GM10847 (cell line): ENCODE results near the gene DALRD3.

Source experiments
- POLR2A ChIP-seq: IDR thresholded peaks from 2 replicates; pipeline ENCODE4 v1.6.1; 2011; ENCODE audit not compliant: insufficient read length; ENCODE audit errors: extremely low read depth

DALRD3 gene, protein sequence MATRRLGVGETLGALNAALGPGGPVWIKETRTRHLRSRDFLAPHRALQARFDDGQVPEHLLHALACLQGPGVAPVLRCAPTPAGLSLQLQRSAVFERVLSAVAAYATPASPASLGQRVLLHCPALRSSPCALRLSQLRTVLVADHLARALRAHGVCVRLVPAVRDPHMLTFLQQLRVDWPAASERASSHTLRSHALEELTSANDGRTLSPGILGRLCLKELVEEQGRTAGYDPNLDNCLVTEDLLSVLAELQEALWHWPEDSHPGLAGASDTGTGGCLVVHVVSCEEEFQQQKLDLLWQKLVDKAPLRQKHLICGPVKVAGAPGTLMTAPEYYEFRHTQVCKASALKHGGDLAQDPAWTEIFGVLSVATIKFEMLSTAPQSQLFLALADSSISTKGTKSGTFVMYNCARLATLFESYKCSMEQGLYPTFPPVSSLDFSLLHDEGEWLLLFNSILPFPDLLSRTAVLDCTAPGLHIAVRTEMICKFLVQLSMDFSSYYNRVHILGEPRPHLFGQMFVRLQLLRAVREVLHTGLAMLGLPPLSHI

DNA sequence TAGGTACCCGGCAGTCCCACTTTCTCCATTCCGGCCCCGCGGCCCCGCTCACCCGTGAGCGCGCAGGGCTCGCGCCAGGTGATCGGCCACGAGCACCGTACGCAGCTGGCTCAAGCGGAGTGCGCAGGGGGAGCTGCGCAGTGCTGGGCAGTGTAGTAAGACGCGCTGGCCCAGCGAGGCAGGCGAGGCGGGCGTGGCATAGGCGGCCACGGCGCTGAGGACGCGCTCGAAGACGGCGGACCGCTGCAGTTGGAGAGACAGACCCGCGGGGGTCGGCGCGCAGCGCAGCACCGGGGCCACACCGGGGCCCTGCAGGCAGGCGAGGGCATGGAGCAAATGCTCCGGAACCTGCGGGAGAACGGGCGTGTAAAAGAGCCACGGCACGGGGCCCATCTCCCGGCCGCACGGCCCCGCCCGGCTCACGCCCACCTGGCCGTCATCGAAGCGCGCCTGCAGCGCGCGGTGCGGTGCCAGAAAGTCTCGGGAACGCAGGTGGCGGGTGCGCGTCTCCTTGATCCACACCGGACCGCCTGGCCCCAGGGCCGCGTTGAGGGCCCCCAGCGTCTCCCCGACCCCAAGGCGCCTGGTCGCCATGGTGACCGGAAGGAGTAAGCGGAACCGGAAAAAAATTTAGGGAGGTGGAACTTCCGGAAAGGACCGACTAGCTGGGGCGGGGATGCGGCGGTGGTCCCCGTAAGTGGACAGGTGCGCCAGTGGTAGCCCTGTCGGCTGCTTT is at the start of gene DALRD3:
Gene DALRD3 (minus strand): TSS at position 610 of the 736 bp plus-strand sequence. CDS start 16 bp downstream, at position 594.
- no peak for TF ChIP-seq POLR2A

DNA sequence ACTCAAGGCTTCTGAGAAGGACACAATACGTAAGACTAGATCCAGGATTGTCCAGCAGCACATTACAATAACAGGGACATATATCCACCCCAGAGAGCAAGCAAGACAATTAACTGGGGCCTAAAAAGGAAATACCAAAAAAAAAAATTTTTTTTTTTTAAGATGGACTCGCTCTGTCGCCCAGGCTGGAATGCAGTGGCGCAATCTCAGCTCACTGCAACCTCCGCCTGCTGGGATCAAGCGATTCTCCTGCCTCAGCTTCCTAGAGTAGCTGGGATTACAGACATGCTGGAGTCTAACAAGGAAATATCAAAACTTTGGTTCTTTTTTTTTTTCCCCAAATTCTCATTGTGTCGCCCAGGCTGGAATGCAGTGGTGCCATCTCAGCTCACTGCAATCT is 39.6 kb upstream of the DALRD3 start:
- TF ChIP-seq POLR2A, result no peak

DNA sequence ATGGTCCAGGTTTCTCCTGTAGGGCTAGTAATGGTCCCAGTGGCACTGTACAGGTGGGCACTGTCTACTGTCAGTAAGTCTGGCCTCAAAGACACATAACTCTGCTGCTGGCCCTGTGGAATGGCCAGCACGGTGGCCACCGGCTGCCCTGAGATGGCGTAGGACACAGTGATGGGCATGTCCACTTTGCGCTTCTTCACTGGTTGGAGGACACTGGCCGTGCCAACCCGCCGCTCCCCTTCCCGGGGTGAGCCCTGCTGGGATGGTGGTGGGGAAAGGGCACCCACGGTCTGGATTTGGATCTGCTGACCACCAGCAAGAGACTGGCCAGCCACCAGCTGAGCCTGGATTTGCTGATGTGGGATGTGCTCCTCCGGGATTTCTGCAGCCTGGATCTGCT is 38.9 kb upstream of the DALRD3 start:
- no peak for TF ChIP-seq POLR2A

DNA sequence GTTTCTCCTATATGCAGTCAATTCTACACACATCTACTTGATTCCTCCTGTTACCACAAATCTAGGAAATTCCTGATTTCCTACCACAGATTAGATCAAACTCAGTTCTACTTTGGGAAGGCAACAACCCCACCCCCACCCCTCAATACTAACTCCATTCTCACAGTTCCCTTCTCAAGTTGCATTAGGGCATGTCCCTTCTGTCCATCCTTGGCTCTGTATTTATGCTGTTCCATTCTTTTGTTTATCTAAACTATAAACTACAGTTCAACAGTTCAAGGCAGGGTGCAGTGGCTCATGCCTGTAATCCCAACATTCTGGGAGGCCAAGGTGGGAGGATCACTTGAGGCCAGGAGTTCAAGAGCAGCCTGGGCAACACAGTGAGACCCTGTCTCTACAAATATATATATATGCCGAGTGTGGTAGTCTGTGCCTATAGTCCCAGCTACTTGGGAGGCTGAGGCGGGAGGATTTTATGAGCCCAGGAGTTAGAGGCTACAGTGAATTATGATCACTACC is 36.0 kb upstream of the DALRD3 start:
- TF ChIP-seq POLR2A, result no peak

DNA sequence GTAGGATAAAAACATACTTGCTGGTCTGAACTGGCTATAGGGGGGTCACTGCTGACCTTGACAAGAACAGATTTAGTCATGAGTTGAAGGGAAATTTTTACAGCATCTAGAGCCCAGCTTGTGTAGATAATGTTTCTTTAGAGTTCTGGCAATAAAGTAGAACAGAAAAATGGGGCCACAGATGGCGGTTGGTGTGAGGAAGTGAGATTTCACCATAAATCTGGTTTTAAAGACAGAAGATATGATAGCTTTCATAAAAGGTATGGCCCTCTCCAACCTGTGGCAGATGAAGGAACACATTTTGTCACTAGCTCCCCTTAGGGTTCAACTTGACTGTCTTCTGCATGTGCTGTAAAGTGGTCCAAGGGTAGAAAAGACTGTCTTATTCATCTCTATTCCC is 35.2 kb upstream of the DALRD3 start:
- TF ChIP-seq POLR2A, result no peak

DNA sequence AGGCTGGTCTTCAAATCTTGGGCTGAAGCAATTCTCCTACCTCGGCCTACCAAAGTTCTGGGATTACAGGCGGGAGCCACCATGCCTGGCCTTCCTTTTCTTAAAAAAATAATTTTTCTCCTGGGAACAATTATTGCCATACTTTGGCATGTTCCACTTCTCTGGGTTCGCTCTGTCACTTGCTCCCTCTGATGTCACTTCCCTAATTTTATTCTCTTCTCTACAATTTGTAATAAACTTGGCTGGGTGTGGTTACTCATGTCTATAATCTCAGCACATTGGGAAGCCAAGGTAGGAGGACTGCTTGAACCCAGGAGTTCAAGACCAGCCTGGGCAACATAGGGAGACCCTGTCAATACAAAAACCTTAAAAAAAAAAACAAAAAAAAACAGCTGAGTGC is 16.9 kb upstream of the DALRD3 start:
- no peak for TF ChIP-seq POLR2A

DNA sequence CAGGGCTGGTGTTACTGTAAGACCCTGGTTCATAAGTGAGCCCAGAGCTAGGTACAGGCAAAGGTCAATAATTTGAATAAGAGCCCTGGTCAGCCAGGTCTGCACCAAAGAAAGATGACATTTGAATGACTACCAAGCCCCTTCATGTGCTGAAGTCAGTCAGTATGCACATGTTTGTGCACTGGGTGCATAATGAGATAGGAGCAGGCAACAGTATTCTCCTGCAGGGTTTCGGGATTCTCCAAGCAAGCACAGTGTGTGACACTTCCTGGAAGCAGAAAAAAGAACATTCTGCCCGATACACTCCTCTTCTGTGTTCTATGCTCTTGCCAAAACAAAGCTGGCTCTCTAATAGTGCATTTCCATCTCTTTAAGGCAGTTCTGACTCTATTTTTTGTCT is 16.3 kb upstream of the DALRD3 start:
- no peak for TF ChIP-seq POLR2A

DNA sequence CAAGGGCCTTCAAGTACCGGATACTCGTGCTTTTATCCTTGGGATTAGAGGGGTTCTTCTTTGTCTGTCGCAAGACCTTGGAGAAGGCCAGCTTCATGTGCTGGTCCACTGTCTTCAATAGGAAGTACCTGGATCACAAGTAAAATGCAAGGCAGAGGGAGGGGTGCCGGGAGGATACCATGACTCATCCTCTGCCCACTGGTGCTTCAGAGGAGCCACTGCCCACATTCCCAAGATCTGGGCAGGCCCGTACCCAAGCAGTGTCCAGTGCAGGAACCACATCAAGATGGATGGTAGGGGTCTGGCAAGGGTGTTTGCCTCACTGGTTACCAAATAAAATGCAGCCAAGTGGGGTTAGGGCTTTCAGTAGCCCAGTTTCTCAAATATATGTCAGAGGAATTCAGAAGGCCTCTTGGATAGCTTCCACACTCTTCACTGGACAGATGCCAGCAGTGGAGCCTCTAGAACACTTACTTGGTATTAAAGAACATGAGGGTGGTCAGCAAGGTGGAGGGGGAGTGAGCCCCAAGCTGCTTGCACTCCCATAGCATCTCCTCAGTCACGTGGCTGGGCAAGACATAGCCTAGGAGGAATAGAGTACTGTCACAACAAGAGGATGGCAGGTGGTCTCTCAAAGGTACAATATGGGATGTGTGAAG is 14.4 kb upstream of the DALRD3 start:
- TF ChIP-seq POLR2A, result no peak

DNA sequence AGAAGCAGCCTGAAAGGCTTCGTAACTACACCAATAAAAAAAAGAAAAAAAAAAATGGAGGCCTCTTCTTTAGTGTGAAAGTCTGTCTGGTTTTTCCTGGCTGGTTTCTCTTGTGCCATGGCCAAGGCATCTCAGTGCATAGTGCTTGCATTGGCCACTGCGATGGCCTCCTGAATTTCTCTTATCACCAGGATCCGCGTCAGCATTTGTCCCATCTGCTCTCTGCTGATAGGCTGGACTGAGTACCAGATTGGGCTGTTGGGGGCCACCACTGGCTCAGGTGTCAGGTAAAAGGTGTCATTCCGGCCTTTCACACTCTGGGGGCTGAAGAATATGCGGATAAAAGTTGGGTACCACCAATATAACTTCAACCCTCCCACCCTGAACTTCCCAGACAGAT is 11.9 kb upstream of the DALRD3 start:
- TF ChIP-seq POLR2A, result no peak

DNA sequence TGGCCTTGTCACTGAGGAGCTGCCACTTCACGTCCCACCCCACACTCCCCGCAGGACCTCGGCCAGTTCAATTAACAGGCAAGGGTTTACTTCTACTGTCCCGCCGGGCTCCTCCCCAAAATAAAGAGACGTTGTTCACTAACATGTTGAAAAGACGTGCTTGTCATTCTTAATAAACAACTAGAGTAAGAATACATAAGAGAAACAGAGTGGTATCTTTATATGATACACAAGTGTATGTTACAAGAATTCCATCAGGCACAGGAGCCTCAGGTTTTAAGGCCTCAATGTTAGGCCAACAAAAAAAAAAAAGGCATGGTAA is 11.1 kb upstream of the DALRD3 start:
- TF ChIP-seq POLR2A, result no peak

DNA sequence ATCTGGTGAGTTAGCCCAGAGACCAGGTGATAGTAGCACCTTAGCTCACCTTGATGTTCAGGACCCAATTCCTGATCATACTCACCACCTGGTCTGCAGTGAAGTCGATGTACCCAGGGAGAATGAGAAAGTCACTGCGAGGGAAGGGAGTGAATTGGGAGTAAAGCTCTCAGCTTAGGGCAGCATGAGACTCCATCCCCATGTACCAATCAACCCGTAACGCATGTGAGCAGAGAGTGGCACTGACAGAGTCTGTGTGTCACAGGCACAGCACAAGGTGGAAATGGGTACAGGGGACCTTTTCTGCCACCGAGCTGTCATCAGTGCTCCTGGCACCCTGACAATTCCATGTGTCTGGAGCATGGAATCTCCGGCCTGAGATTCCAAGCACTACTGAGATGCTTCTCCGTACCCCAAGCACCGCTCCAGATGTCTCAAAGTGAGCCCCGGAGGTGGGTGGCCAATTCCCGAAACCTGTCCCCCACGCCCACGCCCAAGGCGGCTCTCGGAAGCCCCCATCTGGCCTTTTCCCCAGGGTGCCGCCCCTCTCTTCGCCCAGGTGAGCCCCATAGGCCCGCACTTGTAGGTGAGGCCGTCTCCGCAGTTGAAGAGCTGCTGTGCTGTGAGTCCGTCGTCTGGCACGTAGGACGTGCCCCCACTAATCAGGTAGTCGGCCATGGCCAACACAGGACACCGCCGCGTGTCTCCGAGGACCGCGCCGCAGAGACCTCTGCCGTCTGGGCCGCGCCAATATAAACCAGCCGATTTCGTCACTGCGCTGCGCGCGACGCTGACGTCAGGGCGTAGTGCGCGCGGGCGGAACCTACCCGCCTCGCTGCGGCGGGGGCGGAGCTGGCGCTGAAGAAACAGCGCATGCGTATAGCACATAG is 10.5 kb upstream of the DALRD3 start, which contains the start of gene IMPDH2:
Gene IMPDH2 (minus strand): TSS at position 726 of the 890 bp plus-strand sequence. CDS start 48 bp downstream, at position 678.
- peak; percentile 99 for TF ChIP-seq POLR2A

DNA sequence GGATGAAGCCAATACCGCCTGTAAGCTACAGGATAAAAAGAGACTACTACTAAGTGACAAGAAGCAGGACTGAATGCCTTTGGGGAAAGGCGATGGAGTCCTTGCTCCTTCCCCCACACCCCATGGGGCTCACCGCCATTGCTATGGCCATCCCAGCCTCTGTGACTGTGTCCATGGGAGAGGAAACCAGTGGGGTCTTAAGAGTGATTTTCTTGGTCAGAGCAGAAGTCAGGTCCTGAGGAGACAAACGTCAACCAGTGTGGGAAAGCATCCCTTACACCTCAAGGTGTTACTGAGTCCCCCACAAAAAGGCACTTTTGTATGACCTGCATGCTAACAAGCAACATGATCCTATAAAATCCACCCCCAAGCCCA is 9.9 kb upstream of the DALRD3 start:
- no peak for TF ChIP-seq POLR2A

DNA sequence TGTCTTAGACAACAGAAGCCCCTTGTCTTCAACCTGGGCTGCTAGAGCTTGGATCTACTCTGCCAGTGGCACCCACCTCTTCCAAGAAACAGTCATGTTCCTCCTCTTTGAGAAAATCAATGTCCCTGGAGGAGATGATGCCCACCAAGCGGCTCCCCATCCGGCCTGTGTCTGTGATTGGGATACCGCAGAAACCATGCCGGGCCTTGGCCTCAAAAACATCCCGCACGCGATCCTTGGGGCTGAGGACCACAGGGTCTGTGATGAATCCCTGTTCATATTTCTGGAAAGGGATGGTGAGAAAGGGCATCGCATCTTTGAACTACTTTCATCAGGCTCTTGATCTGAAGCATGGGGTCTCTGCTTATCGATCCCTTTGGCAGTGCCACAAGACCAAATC is 9.3 kb upstream of the DALRD3 start:
- no peak for TF ChIP-seq POLR2A

DNA sequence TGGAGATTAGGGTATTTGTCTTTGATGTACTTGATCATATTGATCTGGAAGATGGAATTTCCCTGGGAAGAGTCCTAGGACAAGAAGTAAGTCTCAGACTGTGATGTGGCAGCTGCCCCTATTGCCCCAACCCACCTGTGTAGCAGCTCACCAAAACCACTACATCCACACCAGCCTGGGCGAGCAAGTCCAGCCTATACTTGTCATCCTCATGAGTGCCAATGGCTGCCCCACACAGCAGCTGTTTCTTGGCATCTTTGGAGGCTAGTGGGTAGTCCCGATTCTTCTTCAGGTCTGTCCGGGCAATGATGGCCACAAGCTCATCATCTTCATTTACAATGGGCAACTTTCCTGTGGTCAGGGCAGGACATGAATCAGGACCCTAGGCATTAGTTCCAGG is 8.2 kb upstream of the DALRD3 start:
- TF ChIP-seq POLR2A, result no peak
